ENCODE data around the gene TRIM28.

Gene TRIM28

GRCh38 chr19:58584498-58585441 is 40.9 kb downstream of the TRIM28 start:
- Histone ChIP-seq H2AFZ (ENCODE audit: low read depth, low read length) (no peak overlapping the region), H3K4me3 (ENCODE audit: low read depth in 1 of 2, low read length in 2 of 2) (no peak overlapping the region), H3K4me2 (ENCODE audit: insufficient read depth, low read length) (no peak overlapping the region), H3K9ac (ENCODE audit: low read depth, low read length) (no peak overlapping the region), H3K27ac (ENCODE audit: low read length) (no peak overlapping the region), H3K79me2 (ENCODE audit: insufficient read depth, low read length) (peaks cover 2% of the 10 kb centered on the region), H3K4me1 (ENCODE audit: insufficient read depth, low read length) (no peaks in the 10 kb centered on the region), H3K36me3 (ENCODE audit: insufficient read depth, low read length) (peaks cover 32% of the 10 kb centered on the region), H3K9me3 (ENCODE audit: insufficient read depth, low read length, severe bottlenecking) (no peaks in the 10 kb centered on the region), H3K27me3 (ENCODE audit: insufficient read depth, low read length, poor library complexity) (no peaks in the 10 kb centered on the region), H4K20me1 (ENCODE audit: insufficient read depth, low read length) (0 out of 2 replicates have a peak, but pooled peaks cover 3% of the 10 kb centered on the region)
- TF ChIP-seq EZH2 (IDR thresholded peaks at IDR 0.05; ENCODE audit: borderline replicate concordance, low read depth, low read length, severe bottlenecking) (no peak), CTCF (IDR thresholded peaks at IDR 0.05; ENCODE audit: borderline replicate concordance, extremely low read depth, low read length, poor library complexity, severe bottlenecking) (no peak)
- no peak for ATAC-seq (ENCODE audit: insufficient read depth, low read depth)
- no peak for DNase-seq

DNA sequence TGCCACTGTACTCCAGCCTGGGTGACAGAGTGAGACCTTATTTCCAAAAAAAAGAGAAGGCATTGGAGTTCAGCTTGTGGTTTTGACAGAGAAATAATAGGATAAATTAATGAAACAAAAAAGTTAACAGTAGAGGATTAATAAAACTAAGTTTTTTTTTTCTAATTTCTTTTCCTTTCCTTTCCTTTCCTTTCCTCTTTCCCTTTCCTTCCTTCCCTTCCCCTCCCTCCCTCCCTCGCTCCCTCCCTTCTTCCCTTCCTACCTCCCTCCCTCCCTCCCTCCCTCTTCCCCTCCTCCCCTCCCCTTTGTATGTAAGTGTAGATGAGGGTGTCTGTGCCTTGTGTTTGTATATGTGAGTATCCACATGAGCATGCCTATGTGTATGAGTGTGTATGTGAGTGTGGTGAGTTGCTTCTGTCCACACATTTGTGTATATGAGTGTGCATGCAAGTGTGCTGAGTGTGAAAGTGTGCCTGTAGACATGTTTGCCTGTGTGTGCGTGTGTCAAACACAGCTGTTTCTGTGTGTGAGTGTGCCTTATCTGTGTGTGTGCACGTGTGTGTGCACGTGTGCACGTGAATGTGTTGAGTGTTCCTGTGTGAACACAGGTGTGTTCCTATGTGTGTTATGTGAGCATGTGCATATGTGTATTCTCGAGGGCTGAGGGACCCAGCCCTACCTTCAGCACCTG is 41.7 kb downstream of the TRIM28 start:
- Histone ChIP-seq H3K9ac (ENCODE audit: low read depth, low read length) (no peak overlapping the region), H3K36me3 (ENCODE audit: insufficient read depth, low read length) (peaks cover 32% of the 10 kb centered on the region), H3K4me3 (ENCODE audit: low read depth in 1 of 2, low read length in 2 of 2) (no peak overlapping the region), H3K4me2 (ENCODE audit: insufficient read depth, low read length) (no peak overlapping the region), H3K27ac (ENCODE audit: low read length) (no peak overlapping the region), H3K4me1 (ENCODE audit: insufficient read depth, low read length) (no peaks in the 10 kb centered on the region), H3K27me3 (ENCODE audit: insufficient read depth, low read length, poor library complexity) (no peaks in the 10 kb centered on the region), H2AFZ (ENCODE audit: low read depth, low read length) (no peak overlapping the region), H3K79me2 (ENCODE audit: insufficient read depth, low read length) (no peaks in the 10 kb centered on the region; the same call in 1 of the 2 replicates), H4K20me1 (ENCODE audit: insufficient read depth, low read length) (0 out of 2 replicates have a peak, but pooled peaks cover 3% of the 10 kb centered on the region), H3K9me3 (ENCODE audit: insufficient read depth, low read length, severe bottlenecking) (no peaks in the 10 kb centered on the region)
- no peak for TF ChIP-seq EZH2 (IDR thresholded peaks at IDR 0.05; ENCODE audit: borderline replicate concordance, low read depth, low read length, severe bottlenecking)
- TF ChIP-seq CTCF (IDR thresholded peaks at IDR 0.05; ENCODE audit: borderline replicate concordance, extremely low read depth, low read length, poor library complexity, severe bottlenecking) = no peak
- ATAC-seq (ENCODE audit: insufficient read depth, low read depth) = no peak
- DNase-seq = no peak

DNA sequence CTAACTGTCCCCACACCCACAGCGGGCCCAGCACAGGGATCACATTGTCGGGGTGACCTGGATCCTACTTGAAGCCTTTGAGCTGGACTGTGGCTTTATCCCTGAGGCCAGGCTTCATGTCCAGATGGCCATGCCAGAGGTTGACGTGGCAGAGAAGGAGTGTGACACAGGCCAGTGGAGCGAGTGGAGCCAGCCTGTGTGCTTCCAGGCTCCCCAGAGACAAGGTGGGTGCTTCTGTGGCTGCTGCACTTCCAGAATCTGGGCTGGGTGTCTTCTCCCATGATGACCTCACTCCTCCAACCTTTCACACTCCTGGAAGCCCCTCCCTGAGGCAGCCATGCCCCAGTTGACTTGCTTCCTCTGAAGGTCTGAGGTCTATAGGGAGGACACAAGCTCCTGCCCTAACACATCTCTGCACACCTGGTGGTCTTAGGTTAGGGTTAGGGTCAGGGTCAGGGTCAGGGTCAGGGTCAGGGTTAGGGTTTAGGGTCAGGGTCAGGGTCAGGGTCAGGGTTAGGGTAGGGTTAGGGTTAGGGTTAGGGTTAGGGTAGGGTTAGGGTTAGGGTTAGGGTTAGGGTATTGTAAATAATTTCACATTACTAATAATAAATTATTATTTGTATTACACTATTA is 42.4 kb downstream of the TRIM28 start:
- no peaks in the 10 kb centered on the region for H3K4me1 ChIP-seq (ENCODE audit: insufficient read depth, low read length)
- H3K9ac ChIP-seq (ENCODE audit: low read depth, low read length) = no peak overlapping the region
- H3K9me3 ChIP-seq (ENCODE audit: insufficient read depth, low read length, severe bottlenecking) = no peaks in the 10 kb centered on the region
- no peak overlapping the region for H2AFZ ChIP-seq (ENCODE audit: low read depth, low read length)
- no peak for ATAC-seq (ENCODE audit: insufficient read depth, low read depth)
- no peaks in the 10 kb centered on the region; the same call in 1 of the 2 replicates for H3K79me2 ChIP-seq (ENCODE audit: insufficient read depth, low read length)
- no peaks in the 10 kb centered on the region for H3K27me3 ChIP-seq (ENCODE audit: insufficient read depth, low read length, poor library complexity)
- H3K36me3 ChIP-seq (ENCODE audit: insufficient read depth, low read length) = peaks cover 30% of the 10 kb centered on the region
- H4K20me1 ChIP-seq (ENCODE audit: insufficient read depth, low read length) = 0 out of 2 replicates have a peak, but pooled peaks cover 3% of the 10 kb centered on the region
- DNase-seq = no peak
- H3K4me3 ChIP-seq (ENCODE audit: low read depth in 1 of 2, low read length in 2 of 2) = no peak overlapping the region
- no peak overlapping the region for H3K27ac ChIP-seq (ENCODE audit: low read length)
- no peak for TF ChIP-seq EZH2 (IDR thresholded peaks at IDR 0.05; ENCODE audit: borderline replicate concordance, low read depth, low read length, severe bottlenecking)
- TF ChIP-seq CTCF (IDR thresholded peaks at IDR 0.05; ENCODE audit: borderline replicate concordance, extremely low read depth, low read length, poor library complexity, severe bottlenecking) = no peak
- H3K4me2 ChIP-seq (ENCODE audit: insufficient read depth, low read length) = no peak overlapping the region
